NT2/D1 (cell line): ENCODE measurements around the gene ZNF615.

ENCODE experiments used
- YY1 ChIP-seq: IDR thresholded peaks from 2 replicates; pipeline ENCODE4 v1.6.1; 2011; ENCODE audit not compliant: insufficient read length, insufficient read depth
- ZNF274 ChIP-seq: IDR thresholded peaks from 2 replicates; pipeline ENCODE4 v1.6.1; 2011; ENCODE audit warnings: mild to moderate bottlenecking, low read depth, low read length

- TF ChIP-seq ZNF274 = no peak
- TF ChIP-seq YY1 = no peak
Observed at GRCh38 chr19:52010674-52011073, 2.7 kb upstream of the ZNF615 start.
